PC-3 (cell line): Measurements from ENCODE around the gene RXRA.

Experiments
- EZH2 ChIP-seq: fragments of 300-600 bp; sonication (generic); IDR thresholded peaks from one replicate; pipeline ENCODE4 v1.6.1; 2017; ENCODE audit warnings: antibody characterized with exemption, mild to moderate bottlenecking, low read length; ENCODE audit not compliant: unreplicated experiment
- TF ChIP-seq, protein P1 (sequence below): fragments of 300-600 bp; sonication (generic); conservative IDR thresholded peaks from 2 replicates; pipeline ENCODE4 v1.5.1; 2017; ENCODE audit warnings: antibody characterized with exemption, low read depth, mild to moderate bottlenecking, low read length

- TF ChIP-seq, protein P1, sequence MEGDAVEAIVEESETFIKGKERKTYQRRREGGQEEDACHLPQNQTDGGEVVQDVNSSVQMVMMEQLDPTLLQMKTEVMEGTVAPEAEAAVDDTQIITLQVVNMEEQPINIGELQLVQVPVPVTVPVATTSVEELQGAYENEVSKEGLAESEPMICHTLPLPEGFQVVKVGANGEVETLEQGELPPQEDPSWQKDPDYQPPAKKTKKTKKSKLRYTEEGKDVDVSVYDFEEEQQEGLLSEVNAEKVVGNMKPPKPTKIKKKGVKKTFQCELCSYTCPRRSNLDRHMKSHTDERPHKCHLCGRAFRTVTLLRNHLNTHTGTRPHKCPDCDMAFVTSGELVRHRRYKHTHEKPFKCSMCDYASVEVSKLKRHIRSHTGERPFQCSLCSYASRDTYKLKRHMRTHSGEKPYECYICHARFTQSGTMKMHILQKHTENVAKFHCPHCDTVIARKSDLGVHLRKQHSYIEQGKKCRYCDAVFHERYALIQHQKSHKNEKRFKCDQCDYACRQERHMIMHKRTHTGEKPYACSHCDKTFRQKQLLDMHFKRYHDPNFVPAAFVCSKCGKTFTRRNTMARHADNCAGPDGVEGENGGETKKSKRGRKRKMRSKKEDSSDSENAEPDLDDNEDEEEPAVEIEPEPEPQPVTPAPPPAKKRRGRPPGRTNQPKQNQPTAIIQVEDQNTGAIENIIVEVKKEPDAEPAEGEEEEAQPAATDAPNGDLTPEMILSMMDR, result no peak
- no peak for TF ChIP-seq EZH2
These were observed 42.3 kb downstream of the RXRA start for GRCh38 chr9:134368571-134368970.
